HG03280 (cell line): Measurements from ENCODE around the gene ERH.

Experiments
- ATAC-seq: cut with Tn5 transposase; IDR thresholded peaks from one replicate; pipeline ENCODE4 v1.9.1; 2021; ENCODE audit warnings: mild to moderate bottlenecking, moderate library complexity; ENCODE audit not compliant: unreplicated experiment

The ERH gene

DNA sequence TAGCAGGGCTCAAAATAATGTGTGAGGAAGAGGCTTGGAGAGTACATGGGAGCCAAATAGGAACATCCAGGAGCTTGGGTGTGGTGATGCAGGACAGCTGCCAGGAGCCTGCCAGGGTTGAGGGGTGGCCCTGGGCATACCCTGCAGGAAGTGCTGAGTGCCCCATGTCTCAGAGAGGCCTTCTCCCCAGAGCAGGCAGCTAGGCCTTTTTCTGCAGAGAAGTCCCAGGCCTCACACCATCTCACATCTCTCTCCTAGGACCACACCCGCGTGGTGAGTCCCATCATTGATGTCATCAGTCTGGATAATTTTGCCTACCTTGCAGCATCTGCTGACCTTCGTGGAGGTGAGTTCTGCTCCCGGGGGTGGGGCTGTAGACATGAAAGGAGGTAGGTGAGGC, 66.9 kb downstream of the ERH start:
- ATAC-seq, result no peak
